ENCODE measurements around the gene ZNF865.

- no peak for TF ChIP-seq POLR2A (IDR thresholded peaks at IDR 0.05; ENCODE audit: low read depth, low read length)
- TF ChIP-seq, protein P1, sequence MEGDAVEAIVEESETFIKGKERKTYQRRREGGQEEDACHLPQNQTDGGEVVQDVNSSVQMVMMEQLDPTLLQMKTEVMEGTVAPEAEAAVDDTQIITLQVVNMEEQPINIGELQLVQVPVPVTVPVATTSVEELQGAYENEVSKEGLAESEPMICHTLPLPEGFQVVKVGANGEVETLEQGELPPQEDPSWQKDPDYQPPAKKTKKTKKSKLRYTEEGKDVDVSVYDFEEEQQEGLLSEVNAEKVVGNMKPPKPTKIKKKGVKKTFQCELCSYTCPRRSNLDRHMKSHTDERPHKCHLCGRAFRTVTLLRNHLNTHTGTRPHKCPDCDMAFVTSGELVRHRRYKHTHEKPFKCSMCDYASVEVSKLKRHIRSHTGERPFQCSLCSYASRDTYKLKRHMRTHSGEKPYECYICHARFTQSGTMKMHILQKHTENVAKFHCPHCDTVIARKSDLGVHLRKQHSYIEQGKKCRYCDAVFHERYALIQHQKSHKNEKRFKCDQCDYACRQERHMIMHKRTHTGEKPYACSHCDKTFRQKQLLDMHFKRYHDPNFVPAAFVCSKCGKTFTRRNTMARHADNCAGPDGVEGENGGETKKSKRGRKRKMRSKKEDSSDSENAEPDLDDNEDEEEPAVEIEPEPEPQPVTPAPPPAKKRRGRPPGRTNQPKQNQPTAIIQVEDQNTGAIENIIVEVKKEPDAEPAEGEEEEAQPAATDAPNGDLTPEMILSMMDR (IDR thresholded peaks at IDR 0.05; ENCODE audit: extremely low read depth in 1 of 2, insufficient read depth in 1 of 2, low read depth in 1 of 2, low read length in 2 of 2): no peak
Observed at GRCh38 chr19:55598034-55598433, 7.4 kb upstream of the ZNF865 start.
